Measurements from ENCODE around the gene VANGL1.

The VANGL1 gene

DNA sequence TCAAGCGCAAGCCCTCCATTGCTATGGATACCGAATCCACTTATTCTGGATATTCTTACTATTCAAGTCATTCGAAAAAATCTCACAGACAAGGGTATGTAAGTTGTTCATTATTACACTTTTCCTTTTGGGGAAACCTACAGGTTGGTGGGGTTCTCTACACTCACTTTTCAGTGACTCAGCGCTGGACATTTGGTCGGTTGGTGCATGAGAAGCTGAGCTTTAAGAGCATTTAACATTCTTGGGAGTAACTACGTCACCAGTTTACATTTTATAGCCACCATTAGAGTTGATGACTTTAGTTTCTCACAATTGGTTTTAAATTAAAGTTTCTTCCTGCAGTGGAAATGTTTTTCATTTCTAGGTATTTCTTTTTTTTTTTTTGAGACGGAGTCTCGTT is 9.6 kb downstream of the VANGL1 start:
- peaks cover 8% of the 10 kb centered on the region for H3K4me1 Mint-ChIP-seq (ENCODE audit: low read depth)
- no peaks in the 10 kb centered on the region for H3K9me3 Mint-ChIP-seq (ENCODE audit: low read depth)
- no peaks in the 10 kb centered on the region for H3K27me3 Mint-ChIP-seq
- no peak overlapping the region for H3K4me3 Mint-ChIP-seq
- H3K36me3 Mint-ChIP-seq = peaks cover 2% of the 10 kb centered on the region
- H3K27ac Mint-ChIP-seq = no peak overlapping the region

DNA sequence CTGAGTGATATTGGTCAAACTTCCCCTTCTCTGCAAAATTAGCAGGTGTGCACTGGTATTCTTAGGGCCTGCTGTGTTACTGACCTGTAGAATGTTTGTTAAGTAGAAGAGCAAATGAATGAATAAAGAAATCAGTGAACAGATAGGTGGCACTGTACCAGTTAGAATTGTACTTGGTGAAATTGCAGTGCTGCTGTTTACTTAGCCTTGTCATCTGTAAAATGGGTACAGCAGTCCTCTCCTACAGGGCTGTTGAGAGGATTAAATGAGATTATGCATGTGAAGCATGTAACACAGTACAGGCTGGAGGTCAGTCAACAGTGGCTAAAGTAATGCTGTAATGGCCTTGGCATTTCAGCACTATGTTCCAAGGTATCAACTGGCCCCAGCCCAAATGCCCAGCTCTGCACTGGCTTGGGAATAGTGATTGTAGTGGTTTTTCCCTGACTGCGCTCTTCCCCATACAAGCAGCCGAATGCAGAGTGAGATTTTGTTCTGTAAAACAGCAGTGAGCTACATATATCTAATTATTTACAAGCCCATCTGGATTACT is 10.5 kb downstream of the VANGL1 start:
- Mint-ChIP-seq H3K9me3 (ENCODE audit: low read depth) (no peaks in the 10 kb centered on the region), H3K4me3 (no peak overlapping the region), H3K36me3 (peaks cover 2% of the 10 kb centered on the region), H3K27ac (no peak overlapping the region), H3K4me1 (ENCODE audit: low read depth) (peaks cover 8% of the 10 kb centered on the region), H3K27me3 (no peaks in the 10 kb centered on the region)

DNA sequence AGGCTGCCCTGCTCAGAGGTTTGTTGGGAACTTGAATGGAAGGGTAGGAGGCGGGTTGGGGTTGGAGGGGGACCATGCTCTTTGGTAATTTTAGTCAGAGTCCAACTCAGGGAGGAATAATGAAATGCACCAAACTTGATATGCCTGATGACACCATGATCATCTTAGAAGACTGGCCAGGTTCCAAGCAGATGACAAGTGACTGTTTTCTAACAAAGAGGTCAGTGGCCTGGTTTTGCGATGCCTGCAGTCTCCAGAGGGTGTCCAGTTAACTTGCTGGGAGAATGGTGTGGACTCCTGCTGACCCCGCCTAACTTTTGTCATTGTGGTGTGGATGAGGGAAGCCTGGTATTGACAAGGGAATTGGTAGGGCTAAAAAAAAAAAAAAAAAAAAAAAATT is 12.4 kb downstream of the VANGL1 start:
- H3K36me3 Mint-ChIP-seq = peaks cover 2% of the 10 kb centered on the region
- no peak overlapping the region for H3K27ac Mint-ChIP-seq
- H3K27me3 Mint-ChIP-seq = no peaks in the 10 kb centered on the region
- no peak overlapping the region for H3K4me3 Mint-ChIP-seq
- peaks cover 8% of the 10 kb centered on the region for H3K4me1 Mint-ChIP-seq (ENCODE audit: low read depth)
- no peaks in the 10 kb centered on the region for H3K9me3 Mint-ChIP-seq (ENCODE audit: low read depth)

DNA sequence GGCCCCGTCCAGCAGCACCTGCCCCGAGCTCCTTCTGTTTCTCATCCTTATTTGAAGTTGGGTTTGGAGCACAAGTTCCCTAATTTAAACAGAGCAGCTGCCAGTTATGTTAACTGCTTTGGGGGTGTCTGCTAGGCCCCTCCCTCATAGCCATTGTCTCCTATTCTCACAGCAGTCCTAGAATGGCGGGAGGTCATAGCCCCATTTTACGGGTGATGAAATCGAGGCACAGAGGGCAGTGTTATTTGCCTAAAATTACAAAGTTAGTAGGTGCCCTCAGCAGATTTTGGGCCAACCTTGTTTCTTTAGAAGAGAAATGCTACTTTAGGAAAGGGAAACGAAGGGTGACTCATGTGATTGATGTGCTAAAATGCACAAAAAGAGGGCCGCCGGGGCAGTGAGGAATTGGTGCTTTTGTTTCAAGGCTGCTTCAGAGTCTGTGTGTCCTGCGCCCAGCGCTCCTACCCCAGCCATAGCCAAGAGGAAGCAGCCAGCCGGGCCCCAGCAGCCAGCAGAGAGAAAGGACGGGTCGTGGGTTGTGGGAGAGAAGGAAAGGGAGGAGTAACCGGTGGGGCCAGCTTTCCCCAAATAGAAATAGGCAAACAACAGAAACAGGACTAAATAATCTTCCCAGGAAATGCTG is 13.0 kb downstream of the VANGL1 start:
- Mint-ChIP-seq H3K27ac (peak overlapping the region; percentile 58), H3K4me1 (ENCODE audit: low read depth) (peaks cover 8% of the 10 kb centered on the region), H3K4me3 (no peak overlapping the region), H3K27me3 (no peaks in the 10 kb centered on the region), H3K36me3 (peaks cover 2% of the 10 kb centered on the region), H3K9me3 (ENCODE audit: low read depth) (no peaks in the 10 kb centered on the region)

DNA sequence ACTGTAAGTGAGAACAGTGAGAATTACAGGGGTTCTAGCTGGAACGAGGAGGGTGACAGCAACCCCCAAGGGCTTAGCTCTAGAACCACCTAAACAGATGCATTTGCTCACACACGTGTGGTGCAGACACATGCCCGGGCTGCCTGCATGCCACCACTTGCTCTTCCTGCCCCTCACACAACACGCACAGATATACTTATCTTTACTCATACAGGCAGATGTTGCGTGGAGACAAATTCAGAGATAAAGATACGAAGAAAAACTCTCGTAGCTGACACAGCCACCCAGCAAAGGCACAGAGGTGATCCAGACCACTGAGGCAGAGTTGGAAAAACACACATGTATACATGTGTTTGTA is 13.5 kb downstream of the VANGL1 start:
- Mint-ChIP-seq H3K4me3 (no peak overlapping the region), H3K27ac (peak overlapping the region; percentile 58), H3K4me1 (ENCODE audit: low read depth) (peaks cover 8% of the 10 kb centered on the region), H3K9me3 (ENCODE audit: low read depth) (no peaks in the 10 kb centered on the region), H3K36me3 (peaks cover 2% of the 10 kb centered on the region), H3K27me3 (no peaks in the 10 kb centered on the region)

DNA sequence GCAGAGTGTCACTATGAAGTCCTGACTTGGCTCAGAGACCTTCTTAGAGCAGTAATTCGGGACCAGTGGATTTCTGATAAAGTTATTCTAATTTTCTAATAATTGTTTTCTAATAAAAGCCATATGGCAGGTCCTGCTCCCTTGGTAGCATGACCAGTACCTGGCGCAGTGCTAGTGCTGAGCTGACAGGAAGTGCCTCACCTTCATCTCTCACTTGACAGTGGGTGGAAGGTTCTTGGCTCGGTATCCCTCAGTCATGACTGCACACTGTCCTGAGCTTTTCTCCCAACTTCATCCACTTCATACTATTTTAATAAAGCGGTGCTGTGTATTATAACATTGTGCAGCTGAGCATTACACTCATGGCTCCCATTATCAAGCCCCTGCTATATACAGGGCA is 14.1 kb downstream of the VANGL1 start:
- H3K27ac Mint-ChIP-seq = no peak overlapping the region

DNA sequence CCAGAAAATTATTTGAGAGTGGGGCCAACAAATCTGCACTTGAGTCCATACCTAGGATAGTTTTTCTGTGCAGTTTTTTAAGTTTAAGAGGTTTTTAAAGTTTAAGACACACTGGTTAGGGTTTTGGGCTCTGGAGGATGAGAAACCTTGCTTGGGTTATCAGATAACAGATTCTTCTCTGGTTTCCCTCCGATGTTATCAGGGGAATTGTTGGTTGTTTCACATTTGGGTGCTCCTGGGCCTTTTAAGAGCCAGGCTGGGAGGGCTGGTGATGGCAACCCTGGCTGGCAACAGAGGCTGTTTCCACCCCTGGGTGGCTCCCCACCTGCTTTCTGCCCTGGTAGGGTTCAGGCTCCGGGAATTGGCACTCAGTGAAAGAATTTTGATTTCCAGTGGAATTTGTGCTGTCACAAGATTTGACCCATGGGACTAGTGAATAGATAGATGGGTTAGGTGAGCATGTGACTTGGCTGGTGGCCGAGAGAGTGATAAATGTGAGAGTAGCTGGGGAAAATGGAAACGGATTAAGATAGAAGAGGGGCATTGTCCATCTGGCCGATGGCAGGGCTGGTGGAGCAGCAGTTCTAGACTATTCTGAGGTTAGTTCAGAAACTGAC is 14.8 kb downstream of the VANGL1 start:
- Mint-ChIP-seq H3K27ac (no peak overlapping the region), H3K9me3 (ENCODE audit: low read depth) (no peaks in the 10 kb centered on the region), H3K36me3 (peaks cover 2% of the 10 kb centered on the region), H3K27me3 (no peaks in the 10 kb centered on the region), H3K4me3 (no peak overlapping the region), H3K4me1 (ENCODE audit: low read depth) (peaks cover 8% of the 10 kb centered on the region)

More for the DNA sequence above, 14.1 kb downstream of the VANGL1 start:
- H3K9me3 Mint-ChIP-seq (ENCODE audit: low read depth) = no peaks in the 10 kb centered on the region
- H3K4me3 Mint-ChIP-seq = no peak overlapping the region
- peaks cover 2% of the 10 kb centered on the region for H3K36me3 Mint-ChIP-seq
- peaks cover 8% of the 10 kb centered on the region for H3K4me1 Mint-ChIP-seq (ENCODE audit: low read depth)
- no peaks in the 10 kb centered on the region for H3K27me3 Mint-ChIP-seq

DNA sequence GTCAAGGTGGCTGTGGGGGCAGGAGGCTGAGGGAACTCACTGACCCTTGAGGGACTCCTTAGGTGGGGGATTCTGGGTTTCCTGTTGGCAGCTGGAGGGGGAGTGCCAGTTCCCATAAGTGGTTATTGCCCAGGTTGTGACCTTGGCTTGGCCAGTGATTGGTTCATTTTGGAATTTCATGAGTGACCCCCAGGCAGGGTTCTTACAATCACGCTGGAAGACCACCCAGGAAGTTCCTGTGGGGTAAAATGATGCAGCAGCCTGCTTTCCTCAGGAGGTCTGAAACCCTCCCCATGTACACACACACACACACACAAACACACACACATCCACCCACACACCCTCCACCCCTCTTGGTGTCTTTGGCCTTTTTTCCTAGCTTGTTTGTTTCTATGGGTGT is 16.9 kb downstream of the VANGL1 start:
- H3K27me3 Mint-ChIP-seq = no peaks in the 10 kb centered on the region
- peaks cover 8% of the 10 kb centered on the region for H3K4me1 Mint-ChIP-seq (ENCODE audit: low read depth)
- no peak overlapping the region for H3K4me3 Mint-ChIP-seq
- H3K36me3 Mint-ChIP-seq = peaks cover 2% of the 10 kb centered on the region
- no peak overlapping the region for H3K27ac Mint-ChIP-seq
- no peaks in the 10 kb centered on the region for H3K9me3 Mint-ChIP-seq (ENCODE audit: low read depth)

DNA sequence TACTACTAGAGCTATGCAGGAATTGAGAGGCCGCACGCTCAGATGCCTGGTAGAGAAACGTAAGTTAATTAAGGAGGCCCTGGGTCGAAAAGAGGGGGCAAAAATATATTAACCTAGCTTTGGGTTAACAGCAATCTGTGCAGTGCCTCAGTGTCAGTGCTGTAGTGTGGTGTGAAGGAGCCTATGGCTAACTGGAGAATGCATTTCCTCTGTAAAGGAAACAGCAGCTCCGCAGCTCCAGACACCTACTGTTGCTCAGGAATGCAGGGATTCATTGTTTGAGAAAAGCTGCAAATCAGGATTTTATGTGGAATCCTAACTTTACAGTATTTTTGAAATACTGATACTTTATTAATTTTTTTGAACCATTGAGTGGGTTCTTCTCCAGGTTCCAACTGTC is 18.4 kb downstream of the VANGL1 start:
- Mint-ChIP-seq H3K4me3 (no peak overlapping the region), H3K27me3 (no peaks in the 10 kb centered on the region), H3K36me3 (peaks cover 5% of the 10 kb centered on the region), H3K9me3 (ENCODE audit: low read depth) (no peaks in the 10 kb centered on the region), H3K27ac (no peak overlapping the region), H3K4me1 (ENCODE audit: low read depth) (peaks cover 5% of the 10 kb centered on the region)

DNA sequence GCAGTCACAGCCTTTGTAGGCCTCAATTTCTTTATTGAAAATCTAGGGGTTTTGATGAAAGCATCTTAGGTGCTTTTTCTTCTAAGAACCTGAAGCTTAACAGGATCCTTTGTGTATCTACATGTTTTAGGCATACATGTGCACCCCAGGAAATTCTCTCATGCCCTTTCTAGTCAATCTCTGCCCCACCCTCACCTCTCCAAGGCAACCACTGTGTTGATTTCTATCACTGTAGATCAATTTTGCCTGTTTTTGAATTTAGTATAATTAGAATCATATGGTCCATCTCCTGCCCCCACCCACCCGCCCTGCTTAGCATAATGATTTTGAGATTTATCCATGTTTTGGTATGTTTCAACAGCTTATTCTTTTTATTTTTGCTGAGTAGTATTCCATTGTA is 19.4 kb downstream of the VANGL1 start:
- H3K9me3 Mint-ChIP-seq (ENCODE audit: low read depth) = no peaks in the 10 kb centered on the region
- no peaks in the 10 kb centered on the region for H3K27me3 Mint-ChIP-seq
- peaks cover 5% of the 10 kb centered on the region for H3K36me3 Mint-ChIP-seq
- peaks cover under 1% of the 10 kb centered on the region for H3K4me1 Mint-ChIP-seq (ENCODE audit: low read depth)
- no peak overlapping the region for H3K4me3 Mint-ChIP-seq
- H3K27ac Mint-ChIP-seq = no peak overlapping the region

DNA sequence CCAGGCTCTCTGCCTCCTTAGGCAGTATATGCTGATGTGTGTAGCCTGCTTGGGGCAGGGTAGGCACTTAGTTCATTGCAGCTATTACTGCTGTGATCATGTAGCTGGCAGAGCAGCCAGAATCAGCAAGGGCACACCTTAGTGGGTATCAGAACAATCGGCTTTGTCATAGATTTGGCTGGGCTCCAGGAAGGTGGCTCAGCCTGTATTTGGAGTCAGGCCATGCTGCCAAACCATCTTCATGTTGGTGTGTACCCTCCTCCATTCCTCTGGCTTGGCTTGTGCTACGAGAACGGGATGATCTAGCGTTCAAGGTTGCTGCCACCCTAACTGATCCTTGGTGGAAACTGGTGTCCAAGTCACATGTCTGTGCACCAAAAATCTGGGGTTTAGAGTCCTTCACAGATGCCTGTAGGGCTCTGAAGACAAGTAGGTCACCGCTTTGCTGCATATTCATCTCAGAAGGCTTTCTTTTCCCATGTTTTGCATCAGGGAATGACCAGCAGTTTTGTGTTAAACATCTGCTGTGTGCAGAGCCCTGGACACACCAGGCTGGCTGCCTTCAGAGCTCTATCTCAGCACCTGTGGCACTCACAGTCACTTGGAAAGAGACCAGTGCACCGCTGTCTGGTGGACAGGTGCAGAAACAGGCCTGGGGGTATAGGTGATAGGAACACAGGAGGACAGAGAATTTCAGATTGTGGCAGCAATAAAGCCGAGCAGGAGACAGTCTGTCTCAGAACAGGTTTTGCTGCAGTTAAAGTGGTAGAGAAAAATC is 23.7 kb downstream of the VANGL1 start:
- no peaks in the 10 kb centered on the region for H3K4me1 Mint-ChIP-seq (ENCODE audit: low read depth)
- H3K27me3 Mint-ChIP-seq = no peaks in the 10 kb centered on the region
- H3K36me3 Mint-ChIP-seq = peaks cover 5% of the 10 kb centered on the region
- H3K27ac Mint-ChIP-seq = no peak overlapping the region
- no peak overlapping the region for H3K4me3 Mint-ChIP-seq
- H3K9me3 Mint-ChIP-seq (ENCODE audit: low read depth) = no peaks in the 10 kb centered on the region

DNA sequence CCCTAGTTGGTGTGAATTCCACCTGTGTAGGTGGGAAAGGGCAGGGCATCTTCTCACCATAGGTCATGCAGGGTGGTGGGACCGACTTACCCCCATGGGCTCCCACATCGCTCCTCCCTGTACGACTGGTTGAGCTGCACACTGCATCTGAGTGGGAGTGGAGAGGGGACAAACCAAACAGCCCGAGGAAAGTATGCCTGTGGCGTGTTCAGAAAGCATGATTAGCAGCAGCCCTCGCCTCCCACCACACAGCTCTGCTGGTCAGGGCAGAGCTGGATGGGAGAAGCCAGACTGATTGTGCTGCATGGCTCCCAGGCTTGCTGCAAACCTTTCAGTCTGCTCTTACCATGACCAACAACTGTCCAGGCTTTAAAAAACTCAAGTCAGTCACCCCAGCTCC is 24.4 kb downstream of the VANGL1 start:
- Mint-ChIP-seq H3K27ac (no peak overlapping the region), H3K4me3 (no peak overlapping the region), H3K36me3 (peaks cover 5% of the 10 kb centered on the region), H3K9me3 (ENCODE audit: low read depth) (no peaks in the 10 kb centered on the region), H3K27me3 (no peaks in the 10 kb centered on the region), H3K4me1 (ENCODE audit: low read depth) (no peaks in the 10 kb centered on the region)

DNA sequence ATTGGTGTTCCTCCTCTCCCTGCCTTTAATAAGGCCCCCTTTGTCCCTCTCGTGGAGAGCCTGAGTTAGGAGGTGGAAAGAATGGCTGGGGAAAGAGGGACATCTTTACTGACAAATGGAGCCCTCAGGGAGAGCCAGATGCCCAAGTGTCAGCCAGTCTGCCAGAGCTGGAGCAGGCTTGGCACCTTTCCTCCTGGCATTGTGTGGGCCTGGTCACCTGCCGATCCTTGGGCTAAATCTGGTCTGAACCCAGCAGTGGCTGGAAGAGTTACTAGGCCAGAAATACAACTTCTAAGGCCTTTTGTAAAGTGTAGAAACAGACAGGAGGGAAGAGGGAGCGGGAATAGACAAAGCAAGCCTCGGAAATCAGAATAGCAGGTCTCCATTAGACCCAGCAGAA is 24.9 kb downstream of the VANGL1 start:
- no peak overlapping the region for H3K4me3 Mint-ChIP-seq
- no peaks in the 10 kb centered on the region for H3K27me3 Mint-ChIP-seq
- peaks cover 5% of the 10 kb centered on the region for H3K36me3 Mint-ChIP-seq
- no peaks in the 10 kb centered on the region for H3K9me3 Mint-ChIP-seq (ENCODE audit: low read depth)
- no peaks in the 10 kb centered on the region for H3K4me1 Mint-ChIP-seq (ENCODE audit: low read depth)
- no peak overlapping the region for H3K27ac Mint-ChIP-seq

DNA sequence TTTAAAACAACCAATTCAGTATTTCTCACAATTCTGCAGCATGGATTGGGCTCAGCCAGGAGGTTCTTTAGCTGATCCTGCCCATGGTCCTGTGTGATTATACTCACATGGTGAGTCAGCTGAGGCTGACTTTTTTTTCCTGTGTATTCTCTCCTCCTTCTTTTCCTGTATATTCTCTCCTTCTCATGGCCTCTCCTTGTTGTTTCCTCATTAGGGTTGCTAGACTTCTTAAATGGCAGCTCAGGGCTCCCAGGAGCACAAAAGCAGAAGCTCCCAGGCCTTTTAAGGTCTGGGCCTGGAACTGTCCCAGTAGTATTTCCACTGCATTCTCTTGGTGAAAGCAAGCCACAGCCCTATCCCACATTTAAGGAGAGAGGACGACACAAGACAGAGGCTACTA is 26.8 kb downstream of the VANGL1 start:
- no peak overlapping the region for H3K27ac Mint-ChIP-seq
- H3K4me1 Mint-ChIP-seq (ENCODE audit: low read depth) = no peaks in the 10 kb centered on the region
- no peaks in the 10 kb centered on the region for H3K9me3 Mint-ChIP-seq (ENCODE audit: low read depth)
- H3K27me3 Mint-ChIP-seq = no peaks in the 10 kb centered on the region
- H3K36me3 Mint-ChIP-seq = peaks cover 3% of the 10 kb centered on the region
- H3K4me3 Mint-ChIP-seq = no peak overlapping the region

DNA sequence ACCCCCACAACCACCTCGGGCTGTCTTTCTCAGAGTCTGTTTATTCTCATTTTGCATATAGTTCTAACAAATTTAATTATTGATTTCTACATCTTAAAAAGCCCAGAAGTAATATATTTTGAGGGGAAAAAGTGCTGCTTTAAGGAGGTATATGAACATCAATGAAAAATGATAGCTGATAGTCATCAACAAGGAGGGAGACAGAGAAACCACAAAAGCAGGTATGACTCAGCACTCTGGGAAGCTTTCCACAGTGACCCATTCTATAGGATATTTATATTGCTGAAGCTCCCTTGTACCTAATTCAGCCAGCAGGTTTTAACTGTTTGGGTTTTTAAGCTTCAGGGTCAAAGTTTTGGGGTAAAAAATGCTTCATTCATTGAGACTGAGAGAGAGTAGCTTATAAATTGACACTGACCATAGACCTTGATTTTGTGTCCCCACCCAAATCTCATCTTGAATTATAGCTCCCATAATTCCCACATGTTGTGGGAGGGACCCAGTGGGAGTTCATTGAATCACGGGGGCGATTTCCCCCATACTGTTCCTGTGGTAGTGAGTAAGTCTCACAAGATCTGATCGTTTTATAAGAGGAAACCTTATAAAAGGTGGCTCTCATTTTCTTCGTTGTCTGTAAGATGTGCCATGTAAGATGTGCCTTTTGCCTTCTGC is 27.4 kb downstream of the VANGL1 start:
- H3K4me1 Mint-ChIP-seq (ENCODE audit: low read depth) = no peaks in the 10 kb centered on the region
- no peaks in the 10 kb centered on the region for H3K36me3 Mint-ChIP-seq
- H3K27me3 Mint-ChIP-seq = no peaks in the 10 kb centered on the region
- no peaks in the 10 kb centered on the region for H3K9me3 Mint-ChIP-seq (ENCODE audit: low read depth)
- H3K27ac Mint-ChIP-seq = no peak overlapping the region
- no peak overlapping the region for H3K4me3 Mint-ChIP-seq

Data from activated naive CD8-positive, alpha-beta T cell (primary cell).